Effector memory CD4-positive, alpha-beta T cell (primary cell): ENCODE data around the gene DAPK2.

ENCODE experiments used
- DNase-seq, 3 donors: peaks; one replicate each; pipeline ENCODE4 v3.0.0-alpha.2; 2020
- H3K27ac ChIP-seq: 2 replicates; pipeline ENCODE4 v1.7.0; 2013; ENCODE audit warnings: mild to moderate bottlenecking, low read length, moderate library complexity; ENCODE audit not compliant: insufficient read depth, poor library complexity, severe bottlenecking
- H3K27me3 ChIP-seq: replicated peaks from 2 replicates; pipeline ENCODE4 v1.7.0; 2013; ENCODE audit warnings: mild to moderate bottlenecking, low read length; ENCODE audit not compliant: insufficient read depth, control insufficient read depth, poor library complexity, severe bottlenecking
- H3K36me3 ChIP-seq: 2 replicates; pipeline ENCODE4 v1.7.0; 2013; ENCODE audit warnings: mild to moderate bottlenecking, low read length, moderate library complexity; ENCODE audit not compliant: control insufficient read depth, insufficient read depth
- H3K4me1 ChIP-seq: 2 replicates; pipeline ENCODE4 v1.7.0; 2013; ENCODE audit warnings: low read length, mild to moderate bottlenecking; ENCODE audit not compliant: control insufficient read depth, insufficient read depth, poor library complexity, severe bottlenecking
- H3K4me3 ChIP-seq: 2 replicates; pipeline ENCODE4 v1.7.0; 2013; ENCODE audit warnings: low read length, low read depth, mild to moderate bottlenecking; ENCODE audit not compliant: insufficient read depth, poor library complexity, severe bottlenecking
- H3K9me3 ChIP-seq: 2 replicates; pipeline ENCODE4 v1.7.0; 2013; ENCODE audit warnings: mild to moderate bottlenecking, low read length, moderate library complexity; ENCODE audit not compliant: control insufficient read depth

The DAPK2 gene

DNA sequence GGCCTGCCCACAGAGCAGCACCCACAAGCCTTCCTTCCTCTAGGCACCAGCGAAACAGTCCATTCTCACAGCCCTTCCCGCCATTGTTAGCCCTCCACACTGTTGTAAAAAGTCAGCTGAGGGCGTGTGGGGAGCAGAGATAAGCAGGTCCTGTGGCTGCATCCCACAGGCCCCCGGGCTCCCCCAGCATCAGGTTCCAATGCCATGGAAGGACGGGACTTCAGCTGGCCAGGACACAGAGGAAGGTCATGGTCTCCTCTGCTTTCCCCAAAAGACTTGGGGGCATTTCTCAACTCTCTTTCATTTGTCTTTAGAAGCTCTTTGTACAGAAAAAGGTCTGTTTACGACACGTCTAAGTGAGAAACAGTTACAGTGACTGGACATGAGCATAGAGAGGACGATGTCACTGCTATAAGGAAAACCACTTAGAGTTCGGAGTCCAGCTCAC is 127.4 kb downstream of the DAPK2 start:
- DNase-seq, result no peak
- Histone ChIP-seq H3K27ac (no peak overlapping the region), H3K9me3 (no peaks in the 10 kb centered on the region), H3K4me1 (peaks cover 6% of the 10 kb centered on the region), H3K27me3 (no peaks in the 10 kb centered on the region), H3K36me3 (no peaks in the 10 kb centered on the region), H3K4me3 (no peak overlapping the region)

DNA sequence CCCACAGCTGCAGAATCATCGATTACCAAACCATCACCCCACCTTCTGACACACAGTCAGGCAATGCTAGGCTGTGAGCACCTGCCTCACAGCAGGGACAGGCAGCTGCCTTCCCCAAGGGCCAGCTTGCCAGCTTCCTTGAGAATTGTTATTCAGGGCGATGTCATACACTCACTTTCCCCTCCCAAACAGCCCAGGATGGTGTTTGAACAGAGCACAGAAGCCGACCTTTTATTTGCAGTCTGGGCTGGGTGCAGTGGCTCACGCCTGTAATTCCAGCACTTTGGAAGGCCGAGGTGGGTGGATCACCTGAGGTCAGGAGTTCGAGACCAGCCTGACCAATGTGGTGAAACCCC is 128.0 kb downstream of the DAPK2 start:
- no peak overlapping the region for H3K4me3 ChIP-seq
- DNase-seq, result no peak
- no peaks in the 10 kb centered on the region for H3K27me3 ChIP-seq
- no peak overlapping the region for H3K27ac ChIP-seq
- H3K9me3 ChIP-seq, result no peaks in the 10 kb centered on the region
- no peaks in the 10 kb centered on the region for H3K36me3 ChIP-seq
- peaks cover 6% of the 10 kb centered on the region for H3K4me1 ChIP-seq

DNA sequence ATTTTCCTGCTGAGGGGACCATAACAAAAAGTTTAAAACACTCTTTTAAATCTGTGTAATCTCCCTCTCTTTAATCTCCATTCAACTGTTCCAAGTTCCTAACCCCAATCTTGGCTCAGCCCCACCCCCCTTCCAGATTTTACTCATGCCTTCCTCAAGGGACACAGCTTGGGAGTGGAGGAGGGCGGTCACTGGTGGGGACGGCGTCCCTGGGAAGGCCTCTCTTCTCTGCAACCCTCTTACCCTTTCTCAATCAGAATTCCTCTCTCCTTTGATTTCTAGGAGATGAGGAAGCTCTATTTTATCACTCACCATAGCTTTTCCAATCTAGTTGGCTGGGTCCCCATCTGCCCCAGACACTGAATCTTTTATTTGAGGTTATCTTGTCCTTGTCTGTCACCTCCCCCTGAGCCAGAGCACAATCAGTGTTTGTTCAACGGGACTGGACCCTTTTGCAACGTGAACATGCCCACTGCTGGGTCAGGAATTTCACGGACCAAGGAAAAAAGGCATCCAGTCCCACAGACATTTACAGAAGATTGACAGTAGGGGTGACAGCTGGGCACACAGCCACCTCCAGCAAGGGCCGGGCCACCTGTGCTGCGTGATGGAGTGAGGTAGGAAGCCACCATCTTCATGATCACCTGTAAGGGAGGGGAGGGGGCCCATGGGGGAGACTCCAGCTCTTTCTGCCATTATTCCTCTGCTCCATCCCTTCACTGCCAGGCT is 128.5 kb downstream of the DAPK2 start:
- H3K27me3 ChIP-seq, result no peaks in the 10 kb centered on the region
- DNase-seq, result no peak
- H3K9me3 ChIP-seq, result no peaks in the 10 kb centered on the region
- no peak overlapping the region for H3K4me3 ChIP-seq
- no peak overlapping the region for H3K27ac ChIP-seq
- no peaks in the 10 kb centered on the region for H3K36me3 ChIP-seq
- peaks cover 6% of the 10 kb centered on the region for H3K4me1 ChIP-seq

DNA sequence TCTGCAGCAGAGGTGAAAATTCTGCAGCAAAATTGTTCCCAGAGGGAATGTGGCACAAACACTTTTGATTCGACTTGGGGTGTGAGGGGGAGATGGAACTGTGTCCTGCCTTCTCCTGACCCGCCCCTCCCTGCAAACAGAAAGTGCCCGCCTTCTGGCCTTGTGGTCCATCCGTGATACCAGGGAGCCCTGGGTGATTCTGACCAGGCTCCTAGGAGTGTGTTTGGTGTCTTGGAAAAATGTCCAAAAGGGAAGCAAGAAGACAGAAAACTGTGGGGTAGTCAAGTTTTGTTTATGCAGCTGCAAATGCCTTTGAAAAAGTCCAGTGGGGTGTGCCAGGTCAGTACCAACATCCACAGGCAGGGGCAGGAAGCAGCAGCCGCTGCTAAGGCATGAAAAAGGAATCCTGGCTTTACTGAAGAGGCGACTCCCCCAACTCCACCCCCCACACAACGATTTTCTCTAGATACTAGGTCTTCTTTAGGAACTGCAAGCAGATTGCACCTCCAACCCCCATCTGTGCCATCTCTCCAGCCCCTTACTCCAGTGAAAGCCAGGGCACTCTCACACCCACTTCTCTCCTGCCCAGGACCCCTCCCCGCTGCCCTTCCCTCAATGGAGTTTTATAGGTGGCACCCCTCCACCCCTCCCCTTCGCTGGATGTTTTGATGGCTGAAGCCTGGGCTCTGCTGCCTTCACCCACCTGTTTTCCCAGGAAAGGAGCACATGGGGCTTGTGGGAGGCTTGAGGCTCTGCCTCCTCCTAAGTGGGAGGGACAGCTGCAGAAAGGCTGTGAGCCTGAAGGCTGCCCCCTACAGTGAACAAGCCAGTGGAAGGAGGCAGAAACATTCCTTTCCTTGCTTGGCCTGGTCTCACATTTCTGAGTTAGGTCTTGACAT is 130.2 kb downstream of the DAPK2 start:
- Histone ChIP-seq H3K36me3 (no peaks in the 10 kb centered on the region), H3K27me3 (no peaks in the 10 kb centered on the region), H3K27ac (no peak overlapping the region), H3K4me1 (peaks cover 6% of the 10 kb centered on the region), H3K4me3 (no peak overlapping the region), H3K9me3 (no peaks in the 10 kb centered on the region)
- no peak for DNase-seq

DNA sequence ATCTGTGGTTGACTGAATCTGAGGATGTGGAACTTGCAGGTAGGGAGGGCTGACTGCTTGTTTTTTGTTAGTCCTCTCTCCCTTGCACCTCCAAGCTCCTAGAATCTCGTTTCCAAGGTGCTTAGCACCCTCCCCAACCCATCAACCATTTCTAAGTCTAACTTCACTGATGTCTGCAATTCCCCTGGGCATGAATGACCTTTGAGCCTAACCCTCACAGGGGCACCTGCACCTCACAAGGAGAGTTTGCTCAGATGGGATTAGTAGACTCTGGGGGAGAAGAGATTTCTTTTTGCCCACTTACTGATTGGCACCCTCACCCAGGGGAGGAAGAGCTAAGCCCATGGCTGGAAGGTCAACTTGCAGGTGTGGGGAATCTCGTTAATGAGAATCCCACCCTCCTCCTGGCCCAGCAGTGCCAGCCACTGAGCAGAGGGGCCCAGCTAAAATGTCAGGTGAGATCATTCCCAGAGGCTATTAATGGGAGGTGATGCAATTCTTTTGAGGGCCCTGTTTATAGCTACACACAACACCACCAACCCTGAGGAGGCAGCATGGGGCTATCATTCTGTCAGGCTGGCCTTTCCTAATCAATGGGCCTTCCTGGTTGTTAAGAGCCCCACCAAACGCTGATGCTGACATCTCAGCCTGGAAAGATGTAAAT is 130.9 kb downstream of the DAPK2 start:
- no peak overlapping the region for H3K4me3 ChIP-seq
- peaks cover 3% of the 10 kb centered on the region for H3K4me1 ChIP-seq
- no peak overlapping the region for H3K27ac ChIP-seq
- DNase-seq, result no peak
- no peaks in the 10 kb centered on the region for H3K36me3 ChIP-seq
- no peaks in the 10 kb centered on the region for H3K27me3 ChIP-seq
- no peaks in the 10 kb centered on the region for H3K9me3 ChIP-seq

DNA sequence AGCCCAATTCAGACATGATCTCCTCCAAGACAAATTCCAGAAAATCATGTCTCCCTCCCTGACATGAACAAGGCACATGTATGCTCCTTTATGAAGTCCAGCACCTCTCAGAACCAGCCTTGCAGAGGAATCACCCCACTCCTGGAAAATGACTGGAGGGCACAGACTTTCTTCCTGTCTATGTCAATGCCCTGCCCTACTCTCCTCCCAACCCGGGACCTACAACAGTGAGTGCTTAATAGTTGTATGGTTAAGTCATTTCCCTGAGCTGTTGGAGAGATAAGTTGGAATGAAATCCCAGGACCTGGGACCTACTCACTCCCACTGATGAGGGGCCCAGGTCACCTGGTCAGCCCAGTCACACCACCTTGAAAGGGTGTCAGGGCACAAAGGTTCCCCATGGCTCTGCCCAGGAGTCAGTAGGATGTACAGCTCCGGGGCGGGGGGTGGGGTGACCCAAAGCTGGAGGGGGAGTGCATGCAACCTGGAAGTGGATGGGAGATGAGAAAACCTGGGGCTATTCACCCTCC is 132.4 kb downstream of the DAPK2 start:
- Histone ChIP-seq H3K27ac (no peak overlapping the region), H3K36me3 (no peaks in the 10 kb centered on the region), H3K9me3 (no peaks in the 10 kb centered on the region), H3K4me3 (no peak overlapping the region), H3K4me1 (no peaks in the 10 kb centered on the region), H3K27me3 (no peaks in the 10 kb centered on the region)
- DNase-seq, result no peak

DNA sequence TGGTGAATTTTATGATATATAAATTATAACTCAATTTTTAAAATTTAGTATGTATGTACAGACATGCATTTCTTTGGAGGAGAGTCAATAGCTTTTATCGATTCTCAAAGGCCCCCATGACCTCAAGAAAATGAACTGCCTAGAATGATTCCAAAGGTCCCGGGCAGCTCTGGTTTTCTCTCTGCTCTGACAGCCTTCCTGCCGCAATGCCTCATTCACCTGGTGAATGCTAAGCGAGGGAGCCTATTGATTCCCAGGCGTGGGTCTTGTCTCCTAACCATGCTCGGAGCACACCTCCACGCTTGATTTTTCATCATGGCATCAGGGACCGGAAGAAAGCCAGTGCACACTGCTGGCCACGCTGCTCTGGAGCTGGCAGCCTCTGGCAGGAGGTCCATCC is 132.9 kb downstream of the DAPK2 start:
- no peaks in the 10 kb centered on the region for H3K36me3 ChIP-seq
- H3K4me3 ChIP-seq, result no peak overlapping the region
- no peak for DNase-seq

DNA sequence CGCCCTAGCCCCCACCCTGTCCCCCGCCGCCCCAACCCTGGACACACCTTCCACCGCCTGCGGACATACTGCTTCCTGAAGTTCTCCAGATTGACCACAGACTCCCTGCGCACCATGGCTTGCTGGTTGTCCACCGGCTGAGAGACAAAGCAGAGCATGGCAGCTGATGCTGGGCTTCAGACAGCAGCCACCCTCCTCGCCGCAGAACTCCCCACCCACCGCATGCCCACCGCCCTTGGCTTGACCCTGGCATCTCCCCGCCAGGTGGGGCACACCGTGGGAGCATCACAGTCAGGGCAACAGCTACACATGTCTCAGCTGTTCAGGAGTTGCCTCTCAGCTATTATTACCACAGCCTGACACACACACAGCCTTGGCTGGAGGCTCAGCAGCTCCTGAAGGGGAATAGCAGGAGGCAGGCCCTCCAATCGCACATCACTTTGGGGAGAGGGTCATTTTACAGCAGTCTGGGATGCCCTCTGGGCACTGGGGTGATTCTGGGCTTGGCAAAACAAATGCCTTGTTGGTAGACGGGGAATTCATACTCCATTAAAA is 134.1 kb downstream of the DAPK2 start:
- no peak for DNase-seq
- Histone ChIP-seq H3K27ac (no peak overlapping the region), H3K4me1 (no peaks in the 10 kb centered on the region)

More for the DNA sequence above, 132.9 kb downstream of the DAPK2 start:
- no peaks in the 10 kb centered on the region for H3K9me3 ChIP-seq
- H3K4me1 ChIP-seq, result no peaks in the 10 kb centered on the region
- no peaks in the 10 kb centered on the region for H3K27me3 ChIP-seq
- no peak overlapping the region for H3K27ac ChIP-seq

DNA sequence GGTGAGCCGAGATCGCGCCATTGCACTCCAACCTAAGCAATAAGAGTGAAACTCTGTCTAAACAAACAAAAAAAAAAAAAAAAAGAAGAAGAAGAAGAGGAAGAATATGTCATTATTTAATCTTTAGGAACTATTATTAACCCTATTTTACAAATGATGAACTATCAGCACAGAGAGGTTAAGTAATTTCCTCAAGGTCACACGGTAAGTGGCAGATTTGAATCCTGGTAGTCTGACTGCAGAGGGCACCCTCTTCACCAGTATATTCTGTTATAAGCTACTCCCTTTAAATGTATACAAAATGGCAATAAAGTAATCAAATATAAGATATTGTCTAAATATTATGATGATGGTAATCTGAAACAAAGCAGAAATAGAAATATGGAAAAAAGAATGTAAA is 135.1 kb downstream of the DAPK2 start:
- Histone ChIP-seq H3K4me3 (no peak overlapping the region), H3K27me3 (no peaks in the 10 kb centered on the region), H3K9me3 (no peaks in the 10 kb centered on the region), H3K4me1 (peaks cover 5% of the 10 kb centered on the region), H3K27ac (no peak overlapping the region), H3K36me3 (no peaks in the 10 kb centered on the region)
- no peak for DNase-seq

More for the DNA sequence above, 134.1 kb downstream of the DAPK2 start:
- no peak overlapping the region for H3K4me3 ChIP-seq
- no peaks in the 10 kb centered on the region for H3K27me3 ChIP-seq
- no peaks in the 10 kb centered on the region for H3K36me3 ChIP-seq
- no peaks in the 10 kb centered on the region for H3K9me3 ChIP-seq
